Caco-2 (cell line): Measurements from ENCODE around the gene NOP14. TPM values are rescaled to one million over a fixed set of nuclear protein-coding genes. Genes with fewer than 3 reads are reported as not detected.

Experiments
- BruUV-seq: library from RNA; stranded (reverse); fragments of 400-500 nt; replicated peaks from 2 replicates; lab custom pipeline; 2021; lab: Mats Ljungman, UMichigan
- CTCF ChIA-PET: fragments of 300-600 bp; sonication (Branson Sonifier 250); formaldehyde crosslinking; loops from one replicate; lab custom pipeline; 2022; ENCODE audit warnings: antibody characterized with exemption; lab: Charles Lee
- POLR2A ChIA-PET: fragments of 300-600 bp; sonication (Branson Sonifier 250); formaldehyde crosslinking; loops from one replicate; lab custom pipeline; 2022; ENCODE audit warnings: antibody characterized with exemption; lab: Charles Lee
- DNase-seq, 2 experiments: peaks; one replicate each; pipeline versions ENCODE4 v3.0.0 to v3.0.0-alpha.2; 2020 to 2022
- H3K27me3 ChIP-seq: replicated peaks from 2 replicates; pipeline ENCODE4 v1.6.0; 2011; ENCODE audit warnings: low read length; ENCODE audit not compliant: control insufficient read depth, insufficient read depth
- H3K36me3 ChIP-seq: 2 replicates; pipeline ENCODE4 v1.5.1; 2011; ENCODE audit warnings: low read length; ENCODE audit not compliant: control insufficient read depth, insufficient read depth
- H3K4me1 ChIP-seq: fragments of 250-450 bp; sonication (Bioruptor Pico); 2 replicates; pipeline ENCODE4 v1.5.1; 2020; ENCODE audit warnings: mild to moderate bottlenecking
- H3K4me3 ChIP-seq: 2 replicates; pipeline ENCODE4 v1.5.1; 2011; ENCODE audit warnings: low read depth, mild to moderate bottlenecking, control low read depth, low read length
- H3K9me3 ChIP-seq: fragments of 250-450 bp; sonication (Bioruptor Pico); 2 replicates; pipeline ENCODE4 v1.5.1; 2020; ENCODE audit warnings: mild to moderate bottlenecking, moderate library complexity
- H3K27ac Mint-ChIP-seq: one replicate; pipeline ENCODE4 v1.8.0; 2022; ENCODE audit warnings: mixed read lengths; ENCODE audit not compliant: unreplicated experiment
- H3K27me3 Mint-ChIP-seq: one replicate; pipeline ENCODE4 v1.8.0; 2022; ENCODE audit warnings: mixed read lengths; ENCODE audit not compliant: insufficient read depth, unreplicated experiment
- H3K36me3 Mint-ChIP-seq: one replicate; pipeline ENCODE4 v1.8.0; 2022; ENCODE audit warnings: mild to moderate bottlenecking, mixed read lengths; ENCODE audit not compliant: insufficient read depth, unreplicated experiment
- H3K4me1 Mint-ChIP-seq: one replicate; pipeline ENCODE4 v1.8.0; 2022; ENCODE audit warnings: low read depth, mixed read lengths; ENCODE audit not compliant: unreplicated experiment
- H3K4me3 Mint-ChIP-seq: one replicate; pipeline ENCODE4 v1.8.0; 2022; ENCODE audit warnings: mild to moderate bottlenecking, moderate library complexity, mixed read lengths; ENCODE audit not compliant: unreplicated experiment
- H3K9me3 Mint-ChIP-seq: one replicate; pipeline ENCODE4 v1.8.0; 2022; ENCODE audit warnings: mixed read lengths; ENCODE audit not compliant: unreplicated experiment
- CTCF ChIP-seq, 2 experiments: fragments of 200-600 bp in 1 of 2; IDR thresholded peaks; 1 replicate in 1 of 2; 2 replicates in 1 of 2; pipeline versions ENCODE4 v1.5.1 to v1.8.0; 2011 to 2022; ENCODE audit warnings: antibody characterized with exemption in 1 of 2, control low read depth in 1 of 2, inconsistent platforms in 1 of 2, low read depth in 1 of 2, low read length in 1 of 2, mild to moderate bottlenecking in 1 of 2, moderate library complexity in 1 of 2; ENCODE audit not compliant: insufficient read depth in 1 of 2, severe bottlenecking in 1 of 2, unreplicated experiment in 1 of 2
- intact Hi-C: fragments of 100-400 bp; cut with micrococcal nuclease; formaldehyde crosslinking; loops from one replicate; pipeline ENCODE4 v1.10.0; 2022; ENCODE audit not compliant: unreplicated experiment
- total RNA-seq: library from RNA; stranded (reverse); gene quantifications from 2 replicates; pipeline ENCODE4 v1.2.3, GENCODE V29; 2022

The NOP14 gene
- total RNA-seq, 1 experiment from 2014 or later = 55.2 TPM

- Mint-ChIP-seq H3K27me3 (no peaks in the 10 kb centered on the region), H3K36me3 (peaks cover 85% of the 10 kb centered on the region), H3K4me3 (no peak overlapping the region), H3K9me3 (no peaks in the 10 kb centered on the region), H3K4me1 (peaks cover 2% of the 10 kb centered on the region), H3K27ac (no peak overlapping the region)
- TF ChIP-seq CTCF (IDR thresholded peaks at IDR 0.05; ENCODE audit: insufficient read depth in 1 of 2, low read depth in 1 of 2, low read length in 1 of 2, severe bottlenecking in 1 of 2, unreplicated experiment in 1 of 2) = no peak
- Histone ChIP-seq H3K4me3 (no peak overlapping the region), H3K4me1 (peaks cover 6% of the 10 kb centered on the region), H3K27me3 (no peaks in the 10 kb centered on the region), H3K36me3 (peaks cover 11% of the 10 kb centered on the region), H3K9me3 (no peaks in the 10 kb centered on the region)
- intact Hi-C loops = no loop called here
- CTCF ChIA-PET = no interaction called here
- POLR2A ChIA-PET = no interaction called here
- no TSS peak for BruUV-seq
- DNase-seq = no peak
Observed at GRCh38 chr4:2913168-2913567, 50.0 kb downstream of the NOP14 start.

- Mint-ChIP-seq H3K4me1 (peaks cover 11% of the 10 kb centered on the region), H3K36me3 (peaks cover 86% of the 10 kb centered on the region), H3K9me3 (no peaks in the 10 kb centered on the region), H3K27ac (no peak overlapping the region), H3K27me3 (no peaks in the 10 kb centered on the region), H3K4me3 (no peak overlapping the region)
- no peak for TF ChIP-seq CTCF (IDR thresholded peaks at IDR 0.05; ENCODE audit: insufficient read depth in 1 of 2, low read depth in 1 of 2, low read length in 1 of 2, severe bottlenecking in 1 of 2, unreplicated experiment in 1 of 2)
- BruUV-seq = no TSS peak
- POLR2A ChIA-PET = no interaction called here
- intact Hi-C loops = no loop called here
- Histone ChIP-seq H3K4me1 (peaks cover 19% of the 10 kb centered on the region), H3K27me3 (no peaks in the 10 kb centered on the region), H3K4me3 (no peak overlapping the region), H3K36me3 (peaks cover 11% of the 10 kb centered on the region), H3K9me3 (no peaks in the 10 kb centered on the region)
- CTCF ChIA-PET = no interaction called here
- DNase-seq = no peak
Observed at GRCh38 chr4:2911868-2912267, 51.3 kb downstream of the NOP14 start.

GRCh38 chr4:2910409-2910808 is 52.8 kb downstream of the NOP14 start:
- peaks cover 11% of the 10 kb centered on the region for H3K4me1 Mint-ChIP-seq
- TF ChIP-seq CTCF (IDR thresholded peaks at IDR 0.05; ENCODE audit: insufficient read depth in 1 of 2, low read depth in 1 of 2, low read length in 1 of 2, severe bottlenecking in 1 of 2, unreplicated experiment in 1 of 2) = no peak
- H3K27me3 Mint-ChIP-seq = no peaks in the 10 kb centered on the region
- no peaks in the 10 kb centered on the region for H3K9me3 Mint-ChIP-seq
- H3K36me3 Mint-ChIP-seq = peaks cover 88% of the 10 kb centered on the region
- intact Hi-C loops = no loop called here
- Histone ChIP-seq H3K27me3 (no peaks in the 10 kb centered on the region), H3K4me1 (peaks cover 22% of the 10 kb centered on the region), H3K9me3 (no peaks in the 10 kb centered on the region), H3K4me3 (no peak overlapping the region), H3K36me3 (peaks cover 9% of the 10 kb centered on the region)
- no TSS peak for BruUV-seq
- DNase-seq = no peak
- CTCF ChIA-PET = no interaction called here
- no peak overlapping the region for H3K4me3 Mint-ChIP-seq
- POLR2A ChIA-PET = no interaction called here
- no peak overlapping the region for H3K27ac Mint-ChIP-seq
